ENCODE measurements around the gene CSMD2. TPM values are rescaled to one million over a fixed set of nuclear protein-coding genes. Genes with fewer than 3 reads are reported as not detected.

The CSMD2 gene
- total RNA-seq, 1 donor from 2014 or later, result 0.98 TPM

DNA sequence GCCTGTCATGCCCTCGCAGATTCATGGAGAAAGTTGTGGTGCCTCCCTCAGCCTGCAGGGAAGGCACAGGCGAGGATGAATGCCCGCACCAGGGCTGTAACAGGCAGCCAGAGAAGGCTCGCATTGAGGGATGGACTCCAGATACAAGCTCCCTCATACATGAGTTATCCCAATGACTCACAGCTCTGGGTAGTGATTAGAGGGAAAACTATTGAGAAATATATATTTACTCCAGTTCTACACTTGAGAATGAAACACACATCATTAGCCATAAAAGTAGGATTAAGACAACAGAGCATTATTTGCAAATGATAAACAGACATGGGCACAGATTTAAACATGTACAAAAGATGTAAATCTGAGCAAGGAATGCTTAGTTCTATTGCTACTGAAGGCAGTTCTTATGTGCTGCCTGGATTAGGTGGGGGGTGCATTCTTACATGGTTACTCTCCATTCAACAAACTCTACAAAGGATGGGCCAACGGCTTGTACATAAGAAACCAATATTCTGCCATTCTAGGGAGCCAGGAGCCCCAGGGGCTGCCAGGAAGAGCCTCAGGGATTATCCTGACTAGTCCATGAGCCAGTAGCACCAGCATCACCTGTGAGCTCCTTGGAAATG, 97.9 kb downstream of the CSMD2 start:
- TF ChIP-seq, protein P1, sequence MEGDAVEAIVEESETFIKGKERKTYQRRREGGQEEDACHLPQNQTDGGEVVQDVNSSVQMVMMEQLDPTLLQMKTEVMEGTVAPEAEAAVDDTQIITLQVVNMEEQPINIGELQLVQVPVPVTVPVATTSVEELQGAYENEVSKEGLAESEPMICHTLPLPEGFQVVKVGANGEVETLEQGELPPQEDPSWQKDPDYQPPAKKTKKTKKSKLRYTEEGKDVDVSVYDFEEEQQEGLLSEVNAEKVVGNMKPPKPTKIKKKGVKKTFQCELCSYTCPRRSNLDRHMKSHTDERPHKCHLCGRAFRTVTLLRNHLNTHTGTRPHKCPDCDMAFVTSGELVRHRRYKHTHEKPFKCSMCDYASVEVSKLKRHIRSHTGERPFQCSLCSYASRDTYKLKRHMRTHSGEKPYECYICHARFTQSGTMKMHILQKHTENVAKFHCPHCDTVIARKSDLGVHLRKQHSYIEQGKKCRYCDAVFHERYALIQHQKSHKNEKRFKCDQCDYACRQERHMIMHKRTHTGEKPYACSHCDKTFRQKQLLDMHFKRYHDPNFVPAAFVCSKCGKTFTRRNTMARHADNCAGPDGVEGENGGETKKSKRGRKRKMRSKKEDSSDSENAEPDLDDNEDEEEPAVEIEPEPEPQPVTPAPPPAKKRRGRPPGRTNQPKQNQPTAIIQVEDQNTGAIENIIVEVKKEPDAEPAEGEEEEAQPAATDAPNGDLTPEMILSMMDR (conservative IDR thresholded peaks at IDR 0.05; ENCODE audit: low read depth, low read length), result no peak
- no peak for DNase-seq (ENCODE audit: low read depth)
- H3K4me3 ChIP-seq (ENCODE audit: low read depth, low read length), result no peak overlapping the region

DNA sequence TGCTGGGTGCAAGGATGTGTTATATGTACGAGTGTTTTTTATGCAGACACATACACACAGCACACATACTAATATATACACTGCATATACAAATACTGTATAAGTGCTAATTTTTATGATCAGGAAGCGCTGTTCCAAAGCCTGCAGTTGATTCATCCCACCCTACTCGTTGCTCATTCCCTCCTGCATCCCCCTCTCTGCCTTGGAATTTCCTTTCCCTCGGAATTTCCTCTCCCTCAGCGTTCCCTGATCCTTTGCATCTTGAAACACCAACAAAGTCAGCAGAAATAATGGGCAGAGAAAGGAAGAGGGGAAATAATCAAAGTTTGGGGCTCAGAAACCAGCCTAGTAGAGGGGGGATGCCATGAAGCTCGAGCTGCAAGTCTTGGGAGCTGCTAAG, 98.9 kb downstream of the CSMD2 start:
- no peak overlapping the region for H3K4me3 ChIP-seq (ENCODE audit: low read depth, low read length)
- TF ChIP-seq, protein P1 (conservative IDR thresholded peaks at IDR 0.05; ENCODE audit: low read depth, low read length), result no peak
- no peak for DNase-seq (ENCODE audit: low read depth)

- TF ChIP-seq, protein P1 (conservative IDR thresholded peaks at IDR 0.05; ENCODE audit: low read depth, low read length), result no peak
- H3K4me3 ChIP-seq (ENCODE audit: low read depth, low read length), result no peak overlapping the region
- DNase-seq (ENCODE audit: low read depth), result no peak
These were observed 99.5 kb downstream of the CSMD2 start for GRCh38 chr1:34065498-34065897.

DNA sequence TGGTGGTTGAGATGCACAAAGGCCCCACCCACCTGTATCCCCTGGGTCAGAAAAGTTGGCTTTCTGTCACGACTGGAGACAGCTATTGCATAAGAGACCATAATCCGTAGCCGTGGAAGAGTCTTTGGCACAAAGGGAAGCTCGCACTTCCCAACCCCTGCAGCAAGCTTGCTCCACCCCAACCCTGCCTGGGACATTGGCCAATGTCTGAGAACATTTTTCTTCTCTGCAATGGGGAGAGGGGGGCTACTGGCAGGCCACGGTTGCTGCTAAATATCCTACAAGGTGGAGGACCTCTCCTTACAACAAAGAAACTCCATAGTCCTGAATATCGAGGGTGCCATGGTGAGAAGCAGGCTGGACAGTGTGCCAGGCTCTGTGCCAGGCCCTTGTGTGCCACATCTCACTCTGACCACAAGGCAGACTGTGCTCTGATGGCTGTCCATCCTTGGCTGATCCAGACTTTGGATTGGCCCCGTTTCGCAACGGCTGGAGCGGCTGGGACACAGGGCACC, 104.1 kb downstream of the CSMD2 start:
- TF ChIP-seq, protein P1 (conservative IDR thresholded peaks at IDR 0.05; ENCODE audit: low read depth, low read length), result no peak
- DNase-seq (ENCODE audit: low read depth), result no peak
- H3K4me3 ChIP-seq (ENCODE audit: low read depth, low read length), result no peak overlapping the region

DNA sequence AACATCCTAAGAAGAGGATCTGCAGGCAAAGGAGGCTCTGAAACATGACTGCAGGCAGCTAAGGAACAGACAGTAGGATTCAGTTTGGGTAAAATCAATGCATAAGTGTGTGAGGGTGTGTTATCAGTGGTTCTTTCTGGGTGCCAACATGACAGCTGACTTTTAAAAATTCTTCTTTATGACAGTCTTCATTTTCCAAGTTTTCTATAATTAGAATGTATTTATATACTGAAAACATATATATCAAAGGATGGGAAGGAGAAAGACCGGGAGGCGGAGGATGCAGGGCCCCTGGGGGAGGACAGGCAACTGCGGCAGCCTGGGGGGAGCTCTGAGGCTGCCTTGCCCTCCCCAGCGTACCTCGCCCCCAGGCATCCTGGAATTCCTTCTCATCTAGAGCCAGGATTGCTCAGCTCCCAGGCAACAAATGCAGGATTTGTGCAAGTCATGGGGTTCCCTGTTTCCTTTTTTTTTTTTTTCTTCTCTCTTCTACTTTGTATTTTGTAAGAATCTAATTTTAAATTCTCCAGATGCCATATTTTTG, 104.8 kb downstream of the CSMD2 start:
- no peak overlapping the region for H3K4me3 ChIP-seq (ENCODE audit: low read depth, low read length)
- no peak for DNase-seq (ENCODE audit: low read depth)
- TF ChIP-seq, protein P1 (conservative IDR thresholded peaks at IDR 0.05; ENCODE audit: low read depth, low read length), result no peak

DNA sequence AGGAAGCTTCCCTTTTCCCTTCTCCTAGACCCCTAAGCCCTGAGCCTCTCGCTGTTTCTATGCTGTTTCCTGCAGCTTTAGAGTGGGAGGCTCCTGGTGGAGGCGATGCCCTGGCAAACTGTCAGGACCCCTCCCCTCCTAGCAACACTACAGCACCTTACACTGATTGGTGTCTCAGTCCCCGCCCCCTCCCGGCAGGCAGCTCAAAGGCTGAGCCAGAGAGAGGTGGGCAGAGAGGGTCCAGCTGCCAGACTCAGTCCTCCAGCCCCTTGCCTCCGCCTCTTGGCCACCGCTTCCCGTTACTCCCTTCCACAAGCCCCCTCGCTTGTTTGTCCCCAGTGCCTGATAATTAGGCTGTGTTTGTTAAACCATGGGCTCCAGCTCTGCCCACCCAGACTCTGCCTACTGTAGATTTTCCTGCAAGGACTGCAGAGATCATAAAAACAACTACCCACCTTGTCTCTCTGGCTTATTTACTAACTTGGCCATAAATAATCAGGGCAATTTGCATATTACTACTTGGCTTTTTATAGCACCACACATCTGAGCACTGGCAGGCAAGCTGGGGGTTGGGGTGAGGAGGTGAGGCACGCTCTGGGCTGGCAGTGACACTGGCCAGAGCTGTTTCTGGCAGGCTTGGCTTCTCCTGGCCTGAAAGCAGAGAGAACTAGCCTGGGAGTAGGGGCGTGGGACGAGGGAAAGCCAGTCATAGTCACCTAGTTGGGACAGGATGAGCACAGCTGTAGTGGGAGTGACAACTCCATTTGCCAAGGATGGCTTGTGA, 107.5 kb downstream of the CSMD2 start:
- DNase-seq (ENCODE audit: low read depth), result no peak
- H3K4me3 ChIP-seq (ENCODE audit: low read depth, low read length), result no peak overlapping the region

More for the DNA sequence above, 107.5 kb downstream of the CSMD2 start:
- TF ChIP-seq, protein P1 (conservative IDR thresholded peaks at IDR 0.05; ENCODE audit: low read depth, low read length), result no peak
